Sigmoid colon (tissue), 4 donors: ENCODE data around the gene ARHGAP1.

Experiments
- CTCF ChIP-seq, 4 experiments: fragments of 450-650 bp in 3 of 4; fragments of 200-600 bp in 1 of 4; IDR thresholded peaks; one replicate each; pipeline ENCODE4 v1.5.1; 2016 to 2019; ENCODE audit warnings: antibody characterized with exemption in 4 of 4, mild to moderate bottlenecking in 3 of 4, moderate library complexity in 2 of 4
- EP300 ChIP-seq, 4 donors: sonication (generic); formaldehyde crosslinking; IDR thresholded peaks; one replicate each; pipeline ENCODE4 v1.6.1; 2017; ENCODE audit warnings: antibody characterized with exemption in 4 of 4
- POLR2A ChIP-seq, 2 donors: fragments of 450-650 bp; IDR thresholded peaks; one replicate each; pipeline ENCODE4 v1.6.1; 2016; ENCODE audit warnings: antibody characterized with exemption in 2 of 2, mild to moderate bottlenecking in 2 of 2, moderate library complexity in 2 of 2
- POLR2AphosphoS5 ChIP-seq, 4 donors: sonication (generic); formaldehyde crosslinking; IDR thresholded peaks; one replicate each; pipeline ENCODE4 v1.6.1; 2017; ENCODE audit warnings: antibody characterized with exemption in 4 of 4

GRCh38 chr11:46649180-46649738, 51.2 kb downstream of the ARHGAP1 start:
- TF ChIP-seq POLR2A (IDR thresholded peaks at IDR 0.05) (no peak), CTCF (IDR thresholded peaks at IDR 0.05) (no peak), POLR2AphosphoS5 (IDR thresholded peaks at IDR 0.05) (peak in 3 of 4 donors; percentile 38 to 66 (median 51)), EP300 (IDR thresholded peaks at IDR 0.05) (no peak)
